ENCODE results near the gene CTNND2.

DNA sequence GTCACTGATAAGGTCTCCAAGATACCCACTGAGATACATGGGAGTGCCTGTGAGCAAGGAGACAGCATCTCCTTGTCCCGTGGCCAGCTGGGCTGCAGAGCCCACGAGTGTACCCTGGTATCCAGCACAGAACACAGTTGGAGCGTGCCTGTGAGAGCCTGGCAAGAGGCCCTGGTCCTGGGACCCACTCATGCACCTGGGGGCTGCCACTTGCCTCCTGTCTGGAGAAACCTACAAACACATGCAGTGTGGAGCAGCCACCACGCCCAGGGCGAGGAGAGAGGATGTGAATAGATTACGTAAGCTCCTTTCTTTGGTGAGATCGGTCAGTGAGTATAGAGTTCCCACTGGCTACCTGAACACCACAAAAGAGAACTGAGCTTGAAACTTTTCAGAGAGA lies 88.3 kb downstream of the CTNND2 start:
- TF ChIP-seq SPI1 (IDR thresholded peaks at IDR 0.05; ENCODE audit: borderline replicate concordance, low read depth, low read length): no peak
- TF ChIP-seq NCOA2 (IDR thresholded peaks at IDR 0.05; ENCODE audit: partially characterized antibody in 2 of 2): no peak
- TF ChIP-seq RCOR1 (IDR thresholded peaks at IDR 0.05; ENCODE audit: borderline replicate concordance in 1 of 2, low read depth in 2 of 2, low read length in 2 of 2): no peak
- no peak for TF ChIP-seq GABPA (tag; conservative IDR thresholded peaks at IDR 0.05; ENCODE audit: low read depth)
- no peak for TF ChIP-seq RAD21 (CRISPR knock-in tag; conservative IDR thresholded peaks at IDR 0.05 in 1 of 2, IDR thresholded peaks at IDR 0.05 in 1 of 2)
- TF ChIP-seq TFAP4 (CRISPR knock-in tag; IDR thresholded peaks at IDR 0.05; ENCODE audit: borderline replicate concordance): no peak
- no peak for TF ChIP-seq REST (IDR thresholded peaks at IDR 0.05; ENCODE audit: borderline replicate concordance)
- no peak for TF ChIP-seq REST (CRISPR knock-in tag; IDR thresholded peaks at IDR 0.05; ENCODE audit: low read depth)

Measured in K562 (cell line).